GM19023 (cell line): ENCODE measurements around the gene PRPF6.
"Not testable (repeated sequence)": the region's sequence is repeated elsewhere in the genome, so short reads cannot be mapped to it uniquely, and the experiment has no call there.

Experiments
- ATAC-seq: cut with Tn5 transposase; IDR thresholded peaks from one replicate; pipeline ENCODE4 v1.9.1; 2021; ENCODE audit warnings: mild to moderate bottlenecking, moderate library complexity; ENCODE audit not compliant: unreplicated experiment

Gene PRPF6

GRCh38 chr20:63960654-63961621, 20.0 kb upstream of the PRPF6 start:
- ATAC-seq = not testable (repeated sequence)

GRCh38 chr20:63961664-63962425, 19.1 kb upstream of the PRPF6 start:
- ATAC-seq = no peak

GRCh38 chr20:63962426-63963347, 18.2 kb upstream of the PRPF6 start:
- no peak for ATAC-seq

GRCh38 chr20:63963348-63963741, 17.6 kb upstream of the PRPF6 start:
- ATAC-seq = no peak

GRCh38 chr20:63963784-63964301, 17.1 kb upstream of the PRPF6 start:
- no peak for ATAC-seq

- no peak for ATAC-seq
Observed at GRCh38 chr20:63964412-63964811, 16.5 kb upstream of the PRPF6 start.

- ATAC-seq = no peak
Observed at GRCh38 chr20:63966172-63966943, 14.6 kb upstream of the PRPF6 start.

- ATAC-seq = no peak
Observed at GRCh38 chr20:63966944-63967322, 14.0 kb upstream of the PRPF6 start.

- no peak for ATAC-seq
Observed at GRCh38 chr20:63967330-63968135, 13.4 kb upstream of the PRPF6 start.

GRCh38 chr20:63968136-63968927, 12.6 kb upstream of the PRPF6 start:
- ATAC-seq = no peak

- ATAC-seq = no peak
Observed at GRCh38 chr20:63968928-63969760, 11.8 kb upstream of the PRPF6 start.

GRCh38 chr20:63969838-63970713, 10.9 kb upstream of the PRPF6 start, which contains the start of gene ZNF512B:
Gene ZNF512B (minus strand): TSS chr20:63969930. CDS start chr20:63967950, 1,980 bp downstream.
- no peak for ATAC-seq

GRCh38 chr20:63970714-63971431, 10.1 kb upstream of the PRPF6 start:
- ATAC-seq = no peak

GRCh38 chr20:63971960-63972311, 9.0 kb upstream of the PRPF6 start:
- not testable (repeated sequence) for ATAC-seq

GRCh38 chr20:63972312-63973159, 8.4 kb upstream of the PRPF6 start:
- ATAC-seq = no peak
